ENCODE data around the gene SCCPDH.

DNA sequence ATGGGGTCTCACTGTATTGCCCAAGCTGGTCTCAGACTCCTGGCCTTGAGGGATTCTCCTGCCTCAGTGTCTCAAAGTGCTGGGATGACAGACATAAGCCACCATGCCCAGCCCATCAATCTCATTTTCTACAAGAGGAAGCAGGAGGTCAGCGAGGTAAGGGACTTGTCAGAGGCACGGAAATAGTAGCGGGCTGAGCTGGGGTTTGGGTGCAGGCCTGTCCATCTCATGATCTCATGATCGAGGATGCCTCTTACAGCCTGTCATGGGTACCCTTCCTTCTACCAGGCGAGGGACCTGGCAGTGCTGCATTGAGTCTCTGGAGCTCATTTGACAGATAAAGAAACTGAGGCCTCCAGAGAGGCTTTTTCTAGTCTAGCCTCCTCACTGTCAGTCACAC lies 28.5 kb upstream of the SCCPDH start:
- TF ChIP-seq TARDBP (IDR thresholded peaks at IDR 0.05) (no peak), FOXM1 (IDR thresholded peaks at IDR 0.05; ENCODE audit: borderline replicate concordance) (no peak), LEF1 (IDR thresholded peaks at IDR 0.05; ENCODE audit: borderline replicate concordance) (no peak), ARNT (IDR thresholded peaks at IDR 0.05) (no peak), CTBP1 (IDR thresholded peaks at IDR 0.05; ENCODE audit: borderline replicate concordance) (no peak), SP1 (IDR thresholded peaks at IDR 0.05) (no peak), ZNF384 (IDR thresholded peaks at IDR 0.05) (no peak), BHLHE40 (IDR thresholded peaks at IDR 0.05; ENCODE audit: borderline replicate concordance) (no peak), SUZ12 (IDR thresholded peaks at IDR 0.05) (no peak), HDGF (IDR thresholded peaks at IDR 0.05; ENCODE audit: borderline replicate concordance) (no peak), L3MBTL2 (conservative IDR thresholded peaks at IDR 0.05) (no peak)

Measured in HEK293T (cell line).